NCI-H146 treated with DMSO at 0.1 percent for 48 hours (cell line): ENCODE measurements around the gene UBE2R2.
"Not testable (repeated sequence)": the region's sequence is repeated elsewhere in the genome, so short reads cannot be mapped to it uniquely, and the experiment has no call there.

Source experiments
- DNase-seq: peaks from one replicate; lab custom pipeline; 2025; ENCODE audit not compliant: unreplicated experiment; lab: John Stamatoyannopoulos, UW

UBE2R2 gene

GRCh38 chr9:33816327-33817252 lies at the start of gene UBE2R2:
TSS of gene UBE2R2 (plus strand) at chr9:33817160. CDS start at chr9:33817758, 598 bp downstream.
- peak; percentile 90 for DNase-seq

GRCh38 chr9:33770156-33770880 lies 46.6 kb upstream of the UBE2R2 start:
- DNase-seq, result not testable (repeated sequence)

GRCh38 chr9:33773135-33773534 lies 43.8 kb upstream of the UBE2R2 start:
- DNase-seq, result not testable (repeated sequence)

GRCh38 chr9:33774074-33774659 lies 42.8 kb upstream of the UBE2R2 start:
- not testable (repeated sequence) for DNase-seq

- DNase-seq, result no peak
Observed at GRCh38 chr9:33776578-33776977, 40.4 kb upstream of the UBE2R2 start.

- peak; percentile 81 for DNase-seq
Observed at GRCh38 chr9:33778700-33779351, 38.1 kb upstream of the UBE2R2 start.

- DNase-seq, result no peak
Observed at GRCh38 chr9:33780276-33780675, 36.7 kb upstream of the UBE2R2 start.

- no peak for DNase-seq
Observed at GRCh38 chr9:33781736-33782135, 35.2 kb upstream of the UBE2R2 start.

- DNase-seq, result no peak
Observed at GRCh38 chr9:33782395-33783152, 34.4 kb upstream of the UBE2R2 start.

GRCh38 chr9:33785914-33786313 lies 31.0 kb upstream of the UBE2R2 start:
- DNase-seq, result no peak

GRCh38 chr9:33786681-33787080 lies 30.3 kb upstream of the UBE2R2 start:
- DNase-seq, result no peak

GRCh38 chr9:33787839-33788238 lies 29.1 kb upstream of the UBE2R2 start:
- DNase-seq, result no peak

- DNase-seq, result not testable (repeated sequence)
Observed at GRCh38 chr9:33789429-33789828, 27.5 kb upstream of the UBE2R2 start.

GRCh38 chr9:33791117-33791516 lies 25.8 kb upstream of the UBE2R2 start:
- DNase-seq, result no peak

GRCh38 chr9:33793496-33793895 lies 23.5 kb upstream of the UBE2R2 start:
- not testable (repeated sequence) for DNase-seq

- DNase-seq, result peak; percentile 22
Observed at GRCh38 chr9:33794560-33794959, 22.4 kb upstream of the UBE2R2 start.

- no peak for DNase-seq
Observed at GRCh38 chr9:33795281-33795680, 21.7 kb upstream of the UBE2R2 start, which contains the start of gene PRSS3. TSS of gene PRSS3 (plus strand) at chr9:33795561. CDS start at chr9:33795574, 13 bp downstream.

GRCh38 chr9:33795819-33796218 lies 21.1 kb upstream of the UBE2R2 start:
- no peak for DNase-seq

- DNase-seq, result not testable (repeated sequence)
Observed at GRCh38 chr9:33796679-33797078, 20.3 kb upstream of the UBE2R2 start.

GRCh38 chr9:33797837-33798236 lies 19.1 kb upstream of the UBE2R2 start:
- no peak for DNase-seq
